Kidney glomerular epithelial cell (primary cell): ENCODE measurements around the gene MMP28.

ENCODE experiments used
- DNase-seq: peaks from one replicate; lab custom pipeline; 2025; lab: John Stamatoyannopoulos, UW

MMP28 gene

DNA sequence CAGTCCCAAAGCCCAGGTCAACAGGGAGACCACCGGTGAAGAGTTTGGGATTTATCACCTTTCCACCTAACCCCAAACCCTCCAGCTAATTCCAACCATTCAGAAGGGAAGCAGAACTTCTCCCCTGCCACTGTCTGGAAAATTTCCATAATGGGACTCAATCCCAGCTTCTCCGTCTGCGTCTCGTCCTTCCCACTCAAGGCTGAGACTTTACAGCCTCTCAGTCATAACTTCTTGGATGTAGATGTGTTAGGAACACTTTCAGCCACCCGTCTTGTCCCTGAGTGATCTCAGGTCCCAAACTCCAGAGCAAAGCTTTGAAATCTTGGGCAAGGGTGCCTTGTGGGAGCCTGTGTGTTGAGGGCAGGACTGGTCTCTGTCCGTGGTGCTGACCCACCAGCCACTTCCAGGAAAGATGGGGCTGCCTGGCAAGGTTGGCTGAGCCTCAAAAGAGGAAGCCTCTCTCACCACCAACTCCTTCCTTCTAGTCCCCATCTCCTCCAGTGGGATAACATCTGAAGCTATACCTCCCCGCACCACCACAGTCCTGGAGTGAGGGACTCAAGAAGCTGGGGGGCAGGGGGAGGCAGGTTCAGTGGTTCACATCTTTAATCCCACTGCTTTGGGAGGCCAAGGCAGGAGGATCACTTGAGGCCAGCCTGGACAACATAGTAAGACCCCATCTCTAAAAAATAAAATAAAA lies 51.7 kb downstream of the MMP28 start:
- peak; percentile 14 for DNase-seq

GRCh38 chr17:35742896-35743477 lies 52.5 kb downstream of the MMP28 start:
- DNase-seq, result no peak

DNA sequence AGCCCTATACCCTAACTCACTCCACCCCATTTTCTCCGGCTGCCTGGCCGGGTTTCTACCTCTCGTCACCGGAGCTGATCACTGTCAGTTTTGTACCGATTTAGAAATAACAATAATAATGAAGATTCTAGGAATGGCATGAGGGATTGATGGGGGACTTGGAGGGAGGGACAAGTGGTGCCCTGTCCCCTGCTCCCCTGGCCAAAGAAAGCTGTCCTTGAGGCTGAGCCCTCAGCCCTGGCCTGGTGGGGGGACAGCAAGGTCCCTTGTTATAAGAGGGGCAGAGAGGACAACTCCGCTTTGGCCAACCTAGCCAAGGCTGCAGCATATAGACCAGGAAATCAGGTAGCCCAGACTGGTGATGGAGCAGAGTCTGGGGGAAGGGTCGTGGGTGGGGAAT lies 52.9 kb downstream of the MMP28 start:
- no peak for DNase-seq

DNA sequence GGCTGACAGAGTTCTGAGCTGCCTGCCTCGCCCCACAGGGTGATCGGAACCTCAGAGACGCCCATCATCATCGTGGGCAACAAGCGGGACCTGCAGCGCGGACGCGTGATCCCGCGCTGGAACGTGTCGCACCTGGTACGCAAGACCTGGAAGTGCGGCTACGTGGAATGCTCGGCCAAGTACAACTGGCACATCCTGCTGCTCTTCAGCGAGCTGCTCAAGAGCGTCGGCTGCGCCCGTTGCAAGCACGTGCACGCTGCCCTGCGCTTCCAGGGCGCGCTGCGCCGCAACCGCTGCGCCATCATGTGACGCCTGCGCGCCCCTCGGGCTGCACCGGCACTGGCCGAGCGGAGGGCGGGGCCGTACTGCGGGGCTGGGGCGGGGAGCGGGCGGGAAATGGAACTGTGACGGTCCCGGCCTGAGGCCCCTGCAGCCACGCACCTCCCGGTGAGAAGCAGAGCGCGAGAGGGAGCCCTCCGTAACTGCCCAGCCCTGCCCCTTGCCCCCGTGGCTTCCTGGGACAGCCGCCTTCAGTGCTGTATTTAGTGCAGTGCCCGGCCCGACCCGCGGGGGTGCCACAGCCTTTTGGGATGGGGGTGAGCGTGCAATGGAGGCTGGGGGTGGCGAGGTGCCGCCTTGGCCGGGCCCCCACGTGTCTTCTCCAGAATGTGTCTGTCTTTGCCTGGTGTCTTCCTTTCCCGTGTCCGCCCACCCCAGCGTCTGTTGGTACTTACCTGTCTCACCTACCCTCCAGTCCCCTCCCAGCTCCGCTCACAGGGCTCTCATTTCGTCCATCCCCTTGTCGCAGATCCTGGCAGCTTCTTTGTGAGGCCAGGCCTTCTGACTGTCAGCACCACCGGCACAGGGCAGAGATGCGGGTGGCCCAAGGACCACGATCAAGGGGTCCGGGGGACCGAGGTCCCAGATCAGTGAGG lies 54.2 kb downstream of the MMP28 start:
- DNase-seq, result no peak

- DNase-seq, result no peak
Measured at GRCh38 chr17:35740216-35740615, 55.2 kb downstream of the MMP28 start.

GRCh38 chr17:35738519-35739133 lies 56.8 kb downstream of the MMP28 start:
- no peak for DNase-seq

GRCh38 chr17:35736236-35736635 lies 59.2 kb downstream of the MMP28 start:
- DNase-seq, result no peak

DNA sequence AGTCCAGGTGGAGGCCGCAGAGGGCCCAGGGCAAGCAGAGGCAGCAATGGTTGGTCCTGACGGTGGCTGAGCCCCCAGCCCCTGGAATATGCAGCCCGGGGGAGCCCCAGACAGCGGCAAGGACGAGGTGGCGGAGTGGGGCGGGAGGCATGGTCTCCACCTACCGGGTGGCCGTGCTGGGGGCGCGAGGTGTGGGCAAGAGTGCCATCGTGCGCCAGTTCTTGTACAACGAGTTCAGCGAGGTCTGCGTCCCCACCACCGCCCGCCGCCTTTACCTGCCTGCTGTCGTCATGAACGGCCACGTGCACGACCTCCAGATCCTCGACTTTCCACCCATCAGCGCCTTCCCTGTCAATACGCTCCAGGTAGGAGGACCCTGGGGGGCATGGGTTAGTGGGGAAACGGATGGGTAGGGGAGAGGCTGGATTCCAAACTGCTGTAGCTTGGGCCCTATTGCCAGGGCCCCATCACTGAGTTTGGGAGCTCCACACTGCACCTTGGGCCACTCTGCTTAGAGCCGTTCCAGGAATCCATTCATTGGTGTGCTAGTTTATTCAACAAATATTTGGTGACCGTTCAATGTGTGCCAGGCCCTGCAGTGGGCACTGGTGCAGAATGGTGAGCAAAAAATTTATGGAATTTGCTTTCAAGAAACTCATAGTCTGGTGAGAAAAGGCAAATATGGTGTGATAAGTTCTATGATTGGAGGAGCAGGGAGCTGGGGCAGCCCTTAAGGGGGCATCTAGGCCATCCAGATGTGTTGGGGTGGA lies 60.2 kb downstream of the MMP28 start:
- DNase-seq, result no peak

DNA sequence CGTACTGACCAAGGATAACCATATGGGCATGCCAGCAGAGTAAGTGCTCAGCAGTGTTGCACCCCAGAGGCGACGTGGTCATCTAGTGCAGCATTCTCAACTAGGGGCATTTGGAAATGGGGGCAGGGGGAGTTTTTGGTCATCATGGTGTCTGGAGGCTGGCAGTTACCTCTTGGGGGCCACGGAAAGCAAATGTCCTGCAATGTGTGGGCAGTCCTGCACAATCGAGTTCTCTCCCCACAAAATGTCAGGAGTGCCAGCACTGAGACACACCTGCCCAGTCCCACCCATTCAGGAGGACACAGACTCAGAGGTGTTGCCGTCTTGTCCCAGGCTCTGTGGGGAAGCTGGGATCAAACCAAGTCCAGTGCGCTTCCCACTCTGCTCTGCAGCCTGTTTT lies 61.0 kb downstream of the MMP28 start:
- no peak for DNase-seq

DNA sequence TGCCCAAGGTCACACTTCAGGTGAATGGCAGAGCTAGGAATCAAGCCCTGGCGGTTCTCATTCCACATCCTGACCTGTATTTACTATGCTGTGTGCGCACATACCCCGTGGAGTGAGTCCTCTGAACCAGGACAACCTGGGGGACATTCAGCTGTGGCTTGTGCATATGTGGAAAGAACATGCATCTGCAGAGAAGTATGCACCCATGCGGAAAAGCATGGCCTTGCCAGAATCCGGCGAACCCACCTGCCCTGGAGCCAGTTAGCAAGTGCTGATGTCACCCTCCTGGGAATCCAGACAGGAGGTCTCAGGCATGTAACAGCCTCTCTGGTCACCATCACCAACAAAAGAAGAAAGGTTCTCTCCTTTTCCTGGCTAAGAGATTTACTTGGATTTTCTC lies 62.1 kb downstream of the MMP28 start:
- no peak for DNase-seq

GRCh38 chr17:35732806-35733136 lies 62.7 kb downstream of the MMP28 start:
- no peak for DNase-seq

GRCh38 chr17:35731917-35732805 lies 63.3 kb downstream of the MMP28 start:
- no peak for DNase-seq

DNA sequence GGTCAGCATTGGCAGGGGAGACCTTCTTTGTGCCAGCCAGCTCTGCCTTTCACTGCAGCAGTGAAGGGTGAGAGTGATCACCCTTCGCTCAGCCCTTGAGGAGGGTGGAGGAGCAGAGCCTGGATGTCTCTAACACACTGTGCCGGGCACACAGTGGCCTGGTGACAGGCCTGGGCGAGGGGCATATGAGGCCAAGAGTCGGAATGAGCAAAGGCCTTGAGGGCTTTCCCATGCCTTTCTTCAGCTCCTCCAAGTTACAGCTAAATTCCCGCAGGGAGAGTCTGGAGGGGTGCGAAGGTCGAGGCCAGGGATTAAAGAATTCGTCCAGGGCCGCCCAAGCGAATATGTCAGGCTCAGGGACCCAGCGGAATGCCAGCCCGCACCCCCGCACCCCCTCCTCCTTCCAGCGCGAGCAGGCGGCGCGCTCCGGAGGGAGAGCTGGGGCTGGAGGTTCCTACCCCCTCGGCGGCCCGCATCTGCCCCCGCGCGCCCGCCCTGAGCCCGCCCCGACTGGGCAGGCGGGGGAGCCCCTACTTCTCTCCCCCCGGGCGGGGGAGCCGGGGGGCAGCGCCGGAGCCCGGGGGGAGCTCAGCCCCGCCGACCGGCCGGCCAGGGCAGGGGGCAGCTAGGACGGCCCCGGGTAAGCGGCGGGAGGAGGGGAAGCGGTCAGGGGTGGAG lies 64.1 kb downstream of the MMP28 start, which contains the start of gene RASL10B:
RASL10B (plus strand) TSS at position 401 of the 678 bp plus-strand sequence. CDS start 3,546 bp downstream, outside the sequence.
- peak; percentile 35 for DNase-seq

- no peak for DNase-seq
Measured at GRCh38 chr17:35730400-35731005, 64.9 kb downstream of the MMP28 start.

- DNase-seq, result no peak
Measured at GRCh38 chr17:35729405-35729833, 66.0 kb downstream of the MMP28 start.

DNA sequence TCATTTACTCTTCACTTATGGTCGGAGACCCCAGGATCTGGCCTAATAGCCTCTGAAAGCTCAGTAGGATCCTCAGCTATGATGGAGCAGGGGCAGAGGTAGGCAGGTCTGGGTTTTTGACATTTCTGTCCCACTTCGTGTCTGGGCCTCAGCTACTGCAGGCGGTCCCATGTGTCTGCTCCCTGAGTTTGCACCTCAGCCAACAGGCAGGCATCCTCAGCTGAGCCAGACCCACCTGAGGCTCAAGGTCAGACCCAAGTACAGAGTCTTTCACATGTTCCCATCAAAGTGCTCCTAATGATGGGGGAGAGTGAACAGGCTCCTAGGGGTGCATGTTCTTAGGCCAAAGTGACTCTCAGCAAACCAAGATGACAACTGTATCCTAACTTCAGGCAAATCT lies 66.9 kb downstream of the MMP28 start:
- DNase-seq, result no peak

GRCh38 chr17:35727635-35728034 lies 67.8 kb downstream of the MMP28 start:
- no peak for DNase-seq

DNA sequence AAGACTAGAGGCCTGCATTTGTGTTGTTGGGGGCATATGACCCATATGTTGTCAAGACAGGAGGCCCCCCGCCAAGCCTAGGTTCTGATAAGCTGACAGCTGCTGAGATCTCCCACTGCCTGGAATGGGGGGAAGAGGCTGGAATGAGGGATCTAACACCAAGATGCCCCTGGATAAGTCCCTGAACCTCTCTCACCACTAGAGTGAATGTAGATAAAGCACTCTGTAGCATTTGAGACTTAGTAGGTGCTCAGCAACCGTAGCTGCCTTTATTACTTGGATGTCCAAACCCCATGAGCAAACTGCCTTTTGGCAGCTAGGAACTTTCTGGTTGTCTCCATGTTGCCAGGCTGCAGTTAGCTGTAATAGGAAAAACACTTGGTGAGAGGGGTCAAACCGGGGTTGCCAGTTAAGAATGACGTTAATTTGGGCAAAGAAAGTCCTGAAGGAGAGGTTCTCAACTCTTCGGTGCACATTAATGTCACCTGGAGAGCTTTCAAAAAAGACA lies 68.4 kb downstream of the MMP28 start:
- DNase-seq, result no peak
